HG02571 (cell line): ENCODE data around the gene PXYLP1.
"Not testable (repeated sequence)": the region's sequence is repeated elsewhere in the genome, so short reads cannot be mapped to it uniquely, and the experiment has no call there.

Experiments
- ATAC-seq: cut with Tn5 transposase; IDR thresholded peaks from one replicate; pipeline ENCODE4 v1.9.1; 2021; ENCODE audit warnings: mild to moderate bottlenecking, moderate library complexity; ENCODE audit not compliant: unreplicated experiment

The PXYLP1 gene, protein sequence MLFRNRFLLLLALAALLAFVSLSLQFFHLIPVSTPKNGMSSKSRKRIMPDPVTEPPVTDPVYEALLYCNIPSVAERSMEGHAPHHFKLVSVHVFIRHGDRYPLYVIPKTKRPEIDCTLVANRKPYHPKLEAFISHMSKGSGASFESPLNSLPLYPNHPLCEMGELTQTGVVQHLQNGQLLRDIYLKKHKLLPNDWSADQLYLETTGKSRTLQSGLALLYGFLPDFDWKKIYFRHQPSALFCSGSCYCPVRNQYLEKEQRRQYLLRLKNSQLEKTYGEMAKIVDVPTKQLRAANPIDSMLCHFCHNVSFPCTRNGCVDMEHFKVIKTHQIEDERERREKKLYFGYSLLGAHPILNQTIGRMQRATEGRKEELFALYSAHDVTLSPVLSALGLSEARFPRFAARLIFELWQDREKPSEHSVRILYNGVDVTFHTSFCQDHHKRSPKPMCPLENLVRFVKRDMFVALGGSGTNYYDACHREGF

DNA sequence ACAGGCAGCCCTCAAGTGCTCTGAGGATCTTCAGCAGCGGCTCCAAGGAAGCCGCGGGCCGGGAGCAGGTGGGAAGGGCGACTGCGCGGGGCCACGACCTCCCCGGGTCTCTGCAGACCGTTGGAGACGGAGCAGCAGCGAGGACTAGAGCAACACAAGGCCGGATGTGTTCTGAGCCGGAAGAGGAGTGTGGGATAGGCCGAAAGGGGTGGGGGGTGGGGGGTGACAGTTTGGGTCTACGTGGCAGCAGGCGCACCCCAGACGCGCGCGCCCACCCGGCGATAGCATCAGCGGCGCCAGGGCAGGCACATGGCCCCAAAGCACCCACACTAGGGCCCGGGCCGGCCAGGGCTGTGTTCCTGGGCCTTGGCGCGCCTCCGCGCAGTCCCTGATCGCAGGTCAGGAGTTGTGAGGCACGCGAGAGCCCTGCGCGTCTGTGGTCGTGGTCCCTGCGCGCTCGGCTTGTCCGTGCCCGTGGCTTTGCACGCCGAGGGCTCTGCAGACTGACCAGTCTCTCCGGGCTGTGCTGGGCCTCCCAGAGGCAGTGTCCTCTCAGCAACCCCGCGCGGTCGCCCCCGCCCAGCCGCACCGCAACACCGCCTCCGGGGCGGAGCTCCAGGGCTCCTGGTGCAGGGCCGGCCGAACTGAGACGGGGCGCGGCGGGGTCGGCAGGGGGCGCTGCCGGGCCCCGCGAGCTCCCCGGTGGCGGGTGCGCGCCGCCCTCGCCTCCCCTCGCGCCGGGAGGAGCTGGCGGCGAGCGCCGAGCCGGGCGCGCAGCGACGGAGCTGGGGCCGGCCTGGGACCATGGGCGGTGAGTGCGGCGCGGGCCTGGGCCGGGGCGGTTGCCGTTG lies at the start of gene PXYLP1:
PXYLP1 (plus strand) TSS at position 725 of the 851 bp plus-strand sequence. CDS start 28,351 bp downstream, outside the sequence.
- peak; percentile 97 for ATAC-seq

DNA sequence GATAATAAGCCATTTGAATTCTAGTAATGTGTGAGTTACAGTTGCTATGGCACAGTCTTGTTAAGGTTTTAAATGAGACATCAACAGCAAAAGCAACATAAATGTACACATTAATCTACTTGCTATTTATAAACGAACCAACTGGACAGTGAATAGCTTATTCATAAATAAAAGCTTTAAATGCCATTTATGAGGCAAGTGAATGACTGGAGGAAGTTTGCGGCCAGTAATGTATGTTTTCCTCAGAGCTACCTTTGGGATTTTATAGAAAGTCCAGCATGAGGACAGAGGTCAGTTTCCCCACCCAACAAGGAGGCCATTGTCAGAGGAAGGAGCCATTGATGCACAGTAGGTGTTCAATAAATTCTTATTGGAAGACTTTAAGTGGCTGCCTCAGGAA lies 48.0 kb upstream of the PXYLP1 start:
- ATAC-seq, result no peak

DNA sequence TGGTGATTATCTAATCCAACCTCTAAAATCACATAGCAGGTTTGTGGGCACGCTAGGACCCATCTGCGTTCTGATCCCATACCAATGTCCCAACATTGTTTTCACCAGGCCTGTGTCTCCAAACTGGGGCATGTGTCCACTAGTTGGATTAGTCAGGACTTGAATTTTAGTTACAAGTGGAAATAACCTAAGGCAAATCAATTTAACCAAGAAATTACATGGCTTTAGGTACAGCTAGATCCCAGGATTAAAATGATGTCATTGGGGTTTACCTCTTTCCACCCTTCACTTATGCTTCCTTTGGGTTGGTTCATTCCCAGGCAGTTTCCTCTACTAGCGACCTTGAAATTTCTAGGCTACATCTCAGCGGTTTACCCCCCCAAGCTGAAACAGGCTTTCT lies 47.2 kb upstream of the PXYLP1 start:
- ATAC-seq, result no peak

DNA sequence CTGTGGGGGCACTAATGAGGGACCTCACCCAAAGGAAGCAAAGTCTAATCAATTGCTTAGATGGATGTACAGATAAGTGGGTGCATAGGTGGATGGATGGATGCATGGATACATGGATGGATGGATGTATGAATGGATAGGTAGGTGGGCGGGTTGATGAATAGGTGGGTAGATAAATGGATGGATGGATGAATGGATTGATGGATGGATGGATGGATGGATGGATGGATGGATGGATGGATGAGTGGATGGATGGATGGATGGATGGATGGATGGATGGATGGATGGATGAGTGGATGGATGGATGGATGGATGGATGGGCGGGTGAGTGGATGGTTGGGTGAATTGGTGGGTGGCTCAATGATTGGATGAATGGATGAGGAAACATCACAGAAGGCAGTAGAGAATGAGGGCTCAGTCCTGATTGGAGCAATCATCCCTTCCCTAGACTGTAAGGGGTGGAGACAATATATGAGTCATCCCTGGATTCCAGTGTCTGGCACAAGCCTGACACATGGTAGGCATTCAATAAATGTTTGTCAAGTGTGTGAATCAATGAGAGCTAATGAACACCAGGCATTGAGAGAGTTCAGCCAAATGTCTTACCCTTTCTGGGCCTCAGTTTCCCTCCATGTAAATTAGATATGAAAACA lies 40.4 kb upstream of the PXYLP1 start:
- no peak for ATAC-seq

DNA sequence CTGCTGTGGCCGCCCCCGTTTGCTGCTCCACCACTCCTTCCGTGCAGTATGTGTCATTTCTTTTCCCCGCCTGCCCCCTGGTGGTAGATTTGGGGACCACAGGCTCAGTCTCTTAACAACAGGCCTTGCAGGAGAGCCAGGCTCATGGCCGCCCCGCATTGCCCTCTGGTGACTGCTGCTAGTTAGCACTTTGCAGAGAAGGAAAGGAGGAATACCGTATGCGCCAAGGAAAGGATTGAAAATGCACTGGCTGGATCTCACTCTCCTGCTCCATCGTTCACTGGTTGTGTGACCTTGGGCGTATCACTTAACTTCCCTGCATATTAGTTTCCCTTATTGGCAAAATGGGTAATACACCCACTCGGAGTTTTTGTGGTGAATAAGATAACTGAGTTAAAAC lies 39.3 kb upstream of the PXYLP1 start:
- ATAC-seq, result peak; percentile 98

DNA sequence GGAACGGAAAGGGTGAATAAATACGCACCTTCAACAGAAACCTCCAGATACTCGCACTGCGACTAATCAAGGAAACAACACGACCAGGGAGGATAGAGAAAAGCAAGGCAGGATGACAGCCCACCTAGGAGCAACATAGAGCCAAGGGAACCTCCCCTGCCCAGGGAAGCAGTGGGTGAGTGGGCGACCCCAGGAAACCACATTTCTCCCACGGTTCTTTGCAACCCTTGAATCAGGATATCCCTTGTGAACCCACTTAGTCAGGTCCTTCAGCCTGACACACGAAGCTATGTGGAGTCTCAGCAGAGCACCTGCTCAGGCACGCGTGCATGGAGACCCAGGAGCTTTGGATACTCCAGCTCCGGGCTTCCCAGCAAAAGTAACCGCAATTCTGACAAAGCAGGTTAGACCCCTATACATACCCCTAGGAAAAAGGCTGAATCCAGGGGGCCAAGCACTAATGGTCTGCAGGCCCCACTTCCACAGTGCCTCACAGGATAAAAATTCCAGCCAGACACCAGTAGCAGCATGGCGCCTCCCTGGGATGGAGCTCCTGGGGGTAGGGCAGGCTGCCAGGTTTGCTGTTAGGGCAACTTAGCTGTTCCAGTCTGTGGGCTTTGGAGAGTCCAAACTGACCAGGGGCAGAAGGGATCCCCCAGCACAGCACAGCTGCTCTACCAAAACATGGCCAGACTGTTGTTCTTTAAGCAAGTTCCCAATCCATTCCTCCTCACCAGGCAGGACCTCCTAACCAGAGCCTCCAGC lies 38.4 kb upstream of the PXYLP1 start:
- ATAC-seq, result no peak

DNA sequence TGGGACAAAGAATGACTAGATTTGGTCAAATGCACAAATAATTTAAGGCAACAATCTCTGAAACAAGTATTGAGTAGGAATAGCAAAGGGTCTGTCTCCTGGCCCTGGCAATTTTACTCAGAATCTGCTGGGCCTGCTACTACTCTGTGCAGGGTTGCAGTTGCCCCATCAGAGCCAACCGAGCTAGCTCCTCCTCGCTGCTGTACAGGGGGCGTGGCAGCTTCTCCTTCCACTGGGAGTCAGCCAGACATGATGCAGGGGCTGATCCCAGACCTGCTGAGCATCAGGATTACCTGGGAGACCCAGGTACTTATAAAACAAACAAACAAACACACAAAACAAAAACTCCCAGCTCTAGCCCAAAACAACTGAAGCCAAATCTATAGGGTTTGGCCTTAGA lies 30.5 kb upstream of the PXYLP1 start:
- ATAC-seq, result no peak

DNA sequence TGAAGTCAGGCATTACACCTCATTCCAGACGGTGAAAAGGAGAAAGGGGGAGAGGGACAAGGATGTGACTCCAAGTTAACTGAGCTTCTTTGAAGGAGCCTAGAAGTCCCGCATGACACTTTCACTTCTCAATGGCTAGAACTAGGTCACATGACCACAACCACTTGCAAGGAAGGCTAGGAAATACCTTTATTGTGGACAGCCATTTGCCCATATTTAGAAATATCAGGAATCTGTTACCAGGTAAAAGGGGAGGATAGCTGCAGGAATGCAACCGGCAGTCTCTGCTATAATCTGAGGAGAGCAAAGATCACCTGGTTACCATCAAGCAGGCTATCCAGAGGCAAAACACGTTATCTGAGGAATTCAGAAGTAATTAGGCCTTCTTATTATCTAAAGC lies 28.9 kb upstream of the PXYLP1 start:
- ATAC-seq, result no peak

DNA sequence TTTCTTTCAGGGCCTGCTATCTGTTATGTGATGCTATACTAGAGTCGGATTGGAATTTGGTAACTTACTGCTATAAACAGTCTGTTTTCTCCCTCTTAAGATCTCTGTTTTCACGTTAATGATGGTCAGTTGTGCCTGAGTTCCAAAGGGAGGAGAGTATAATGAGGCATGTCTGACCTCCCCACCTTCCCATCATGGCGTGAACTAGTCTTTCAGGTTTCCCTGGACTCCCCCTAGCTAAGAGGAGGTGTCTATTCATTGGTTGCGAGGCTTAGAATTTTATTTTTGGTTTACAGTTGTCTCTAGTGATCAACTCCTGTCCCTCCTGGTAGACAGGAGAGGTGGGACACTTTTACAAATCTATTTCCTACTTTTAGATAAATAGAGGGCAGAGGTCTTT lies 27.8 kb upstream of the PXYLP1 start:
- ATAC-seq, result no peak

DNA sequence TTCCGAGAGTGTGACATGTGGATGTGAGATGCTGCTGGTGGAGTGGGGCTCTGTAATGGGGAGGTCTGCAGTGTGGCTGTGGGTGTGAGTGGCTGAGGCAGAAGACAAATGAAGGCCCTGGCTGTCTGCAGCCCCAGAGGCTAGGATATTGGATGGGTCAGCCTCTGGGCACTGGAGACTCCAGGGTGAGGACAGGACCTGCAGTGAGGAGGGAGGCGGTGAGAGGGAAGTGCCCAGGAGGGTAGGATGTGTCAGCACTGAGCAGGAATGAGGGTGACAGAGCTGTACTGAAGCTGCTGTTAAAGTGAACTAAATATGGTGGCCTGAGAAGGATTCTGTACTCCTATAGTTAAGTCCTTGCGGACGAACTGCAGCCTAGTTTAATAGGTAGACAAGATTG lies 27.3 kb upstream of the PXYLP1 start:
- ATAC-seq, result no peak

DNA sequence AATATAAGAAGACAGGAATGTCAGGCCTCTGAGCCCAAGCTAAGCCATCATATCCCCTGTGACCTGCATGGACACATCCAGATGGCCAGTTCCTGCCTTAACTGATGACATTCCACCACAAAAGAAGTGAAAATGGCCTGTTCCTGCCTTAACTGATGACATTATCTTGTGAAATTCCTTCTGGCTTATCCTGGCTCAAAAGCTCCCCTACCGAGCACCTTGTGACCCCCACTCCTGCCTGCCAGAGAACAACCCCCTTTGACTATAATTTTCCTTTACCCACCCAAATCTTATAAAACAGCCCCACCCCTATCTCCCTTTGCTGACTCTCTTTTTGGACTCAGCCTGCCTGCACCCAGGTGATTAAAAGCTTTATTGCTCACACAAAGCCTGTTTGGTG lies 20.3 kb upstream of the PXYLP1 start:
- not testable (repeated sequence) for ATAC-seq

DNA sequence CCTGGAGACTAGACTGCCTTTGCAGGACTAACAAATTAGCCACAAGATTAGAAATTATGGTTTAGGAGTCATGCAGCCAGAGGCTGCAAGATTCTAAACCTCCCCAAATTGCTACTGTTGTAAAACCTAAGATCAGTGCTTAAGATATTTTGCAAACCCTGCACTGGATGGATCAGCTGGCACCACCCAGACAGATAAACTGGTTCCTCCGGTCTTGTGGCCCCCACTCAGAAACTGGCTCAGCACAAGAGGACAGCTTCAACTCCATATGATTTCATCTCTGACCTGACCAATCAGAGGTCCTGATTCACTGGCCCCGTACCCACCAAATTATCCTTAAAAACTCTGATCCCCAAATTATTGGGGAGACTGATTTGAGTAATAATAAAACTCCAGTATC lies 19.5 kb upstream of the PXYLP1 start:
- no peak for ATAC-seq

DNA sequence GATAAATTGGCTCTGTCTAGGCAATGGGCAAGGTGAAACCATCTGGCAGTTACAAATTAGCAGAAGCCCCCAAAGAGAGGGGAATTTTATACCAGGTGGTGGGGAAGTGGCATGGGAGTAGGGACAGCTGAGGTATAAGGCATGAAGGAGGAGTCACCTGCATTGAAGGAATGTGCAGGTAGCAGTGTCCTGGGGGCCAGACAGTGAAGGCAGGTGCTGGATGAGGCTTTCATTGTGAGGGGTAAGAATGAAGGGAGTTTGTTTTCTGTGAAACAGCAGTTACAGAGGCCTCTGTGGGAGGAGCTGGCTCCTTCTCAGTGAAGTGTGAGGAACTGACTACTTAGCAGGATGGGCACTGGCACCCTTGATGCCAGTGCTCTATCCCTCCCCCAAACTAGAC lies 19.1 kb upstream of the PXYLP1 start:
- no peak for ATAC-seq

DNA sequence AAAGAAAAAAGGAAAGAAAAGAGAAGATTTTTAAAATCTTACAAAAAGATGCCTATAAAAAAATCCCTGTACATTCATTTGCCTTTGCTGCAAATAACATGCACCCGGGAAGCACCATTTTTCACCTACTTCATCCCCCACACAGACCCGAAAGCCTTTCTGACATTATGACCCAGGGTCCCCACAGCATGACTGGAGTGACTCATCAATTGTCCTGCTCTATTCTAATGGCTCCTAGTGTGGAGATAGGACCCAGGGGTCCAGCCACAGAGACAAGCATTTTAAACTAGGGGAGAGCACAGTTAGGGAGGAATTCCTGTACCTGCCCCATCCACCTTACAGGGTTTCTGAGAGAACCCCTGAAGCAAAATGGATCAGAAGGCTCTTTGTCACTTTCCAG lies 14.7 kb upstream of the PXYLP1 start:
- no peak for ATAC-seq

DNA sequence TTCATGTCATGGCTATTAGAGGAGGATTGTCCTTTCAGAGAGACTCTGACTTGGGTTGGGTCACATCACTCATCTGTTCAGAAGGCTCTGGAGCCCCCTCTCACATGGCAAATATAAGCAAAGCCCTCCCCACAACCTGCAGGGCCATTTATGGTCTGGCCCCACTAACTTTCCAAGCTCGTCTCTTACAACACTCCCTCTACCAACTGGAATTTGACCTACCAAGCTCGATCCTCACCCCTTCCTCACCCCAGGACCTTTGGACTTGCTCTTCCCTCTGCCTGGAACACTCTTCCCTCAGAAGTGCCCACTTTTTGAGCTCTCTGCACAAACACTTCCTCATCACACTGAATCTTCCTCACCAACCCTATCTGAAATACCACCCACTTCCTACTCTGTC lies 14.2 kb upstream of the PXYLP1 start:
- no peak for ATAC-seq

DNA sequence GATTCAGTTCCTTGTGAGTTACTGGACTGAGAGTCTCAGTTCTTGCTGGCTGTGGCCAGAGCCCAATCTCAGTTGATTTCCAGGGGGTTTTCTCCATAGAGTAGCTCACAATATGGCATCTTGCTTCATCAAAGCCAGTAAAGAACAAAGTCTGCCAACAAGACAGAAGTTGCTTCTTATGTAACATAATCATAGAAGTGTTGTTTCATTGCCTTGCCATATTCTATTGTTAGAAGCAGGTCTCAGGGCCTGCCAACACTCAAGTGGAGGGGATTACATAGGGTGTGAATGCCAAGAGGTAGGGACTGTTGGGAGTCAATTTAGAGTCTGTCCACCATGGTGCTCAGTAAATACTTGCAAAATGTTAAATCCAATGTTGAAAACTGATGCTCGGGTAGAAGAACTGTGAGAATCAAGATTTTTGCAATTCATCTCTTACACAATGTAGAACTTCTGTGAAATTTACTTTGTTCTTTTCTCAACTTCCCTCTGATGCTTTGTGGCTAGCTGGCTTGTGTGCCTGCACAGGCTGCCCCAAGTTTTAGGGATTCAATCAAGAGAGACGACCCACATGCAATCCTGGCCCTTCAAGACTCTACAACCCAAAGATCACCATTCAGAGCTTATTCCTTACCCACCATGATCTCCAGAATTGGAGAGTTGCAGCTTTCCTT lies 13.3 kb upstream of the PXYLP1 start:
- ATAC-seq, result no peak

DNA sequence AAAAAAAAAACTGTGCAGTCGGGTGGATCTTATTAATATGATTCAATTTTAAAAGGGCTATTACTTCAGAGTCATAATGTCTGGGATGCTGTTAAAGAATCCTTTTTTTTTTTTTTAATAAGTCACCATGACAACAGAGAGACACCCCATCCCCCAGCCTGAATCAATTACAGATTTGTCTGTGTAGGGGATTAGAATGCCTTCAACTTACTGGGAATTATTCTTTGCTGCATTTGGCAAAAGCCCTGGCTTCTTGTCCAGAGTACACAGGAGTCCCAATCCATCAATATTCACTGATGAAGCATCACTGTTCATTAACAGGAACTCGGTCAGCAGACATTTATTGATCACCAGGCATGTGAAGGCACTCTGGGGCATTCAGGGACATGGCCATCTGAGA lies 12.7 kb upstream of the PXYLP1 start:
- ATAC-seq, result no peak

DNA sequence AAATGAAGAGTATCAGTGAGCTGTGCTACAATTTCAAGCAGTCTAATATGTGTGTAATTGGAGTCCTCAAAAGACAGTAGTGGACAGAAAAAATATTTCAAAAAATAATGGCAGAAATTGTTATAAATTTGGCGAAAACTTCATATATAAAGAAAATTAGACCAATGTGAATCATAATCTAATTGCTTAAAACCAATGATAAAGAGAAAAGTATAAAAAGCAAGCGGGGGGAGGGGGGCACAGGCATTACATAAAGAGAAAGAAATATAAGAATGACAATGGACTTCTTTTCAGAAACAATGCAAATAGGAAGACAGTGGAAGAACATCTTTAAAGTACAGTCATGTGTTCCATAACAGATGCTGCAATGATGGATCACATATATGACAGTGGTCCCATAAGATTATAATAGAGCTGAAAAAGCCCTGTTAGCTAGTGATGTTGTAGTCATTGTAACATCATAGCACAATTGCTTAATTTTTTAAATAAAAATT lies 7.9 kb upstream of the PXYLP1 start:
- ATAC-seq, result no peak

DNA sequence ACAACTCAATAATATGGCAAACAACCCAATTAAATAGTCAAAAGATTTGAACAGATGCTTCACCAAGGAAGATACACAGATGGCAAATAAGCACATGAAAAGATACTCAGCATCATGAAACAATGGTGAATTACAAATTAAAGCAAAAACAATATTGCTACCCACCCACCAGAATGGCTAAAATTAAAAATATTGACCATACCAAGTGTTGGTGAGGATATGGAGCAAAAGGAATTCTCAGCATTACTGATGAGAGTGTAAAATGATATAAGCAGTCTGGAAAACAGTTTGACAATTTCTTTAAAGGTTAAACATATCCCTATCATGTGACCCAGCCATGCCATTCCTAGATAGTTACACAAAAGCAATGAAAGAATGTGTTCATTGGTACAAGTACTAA lies 5.7 kb upstream of the PXYLP1 start:
- no peak for ATAC-seq

DNA sequence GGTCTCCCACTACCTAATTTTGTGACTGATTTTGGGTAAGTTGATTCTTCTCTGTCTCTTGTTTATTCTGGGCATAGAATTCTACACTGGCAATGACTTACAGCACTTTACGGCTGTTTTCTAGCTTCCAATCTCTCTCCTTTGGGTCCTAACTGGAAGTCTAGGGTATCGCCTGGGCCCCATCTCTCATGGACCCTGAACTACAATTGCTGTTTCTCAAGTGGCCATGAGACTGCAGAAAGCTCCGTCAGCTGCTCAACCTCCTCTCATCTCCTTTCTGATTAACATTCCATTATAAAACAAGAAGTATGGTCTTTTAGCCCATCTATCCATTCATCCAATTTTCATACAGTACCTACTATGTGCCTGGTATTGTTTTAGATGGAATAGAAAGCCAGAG lies 4.4 kb upstream of the PXYLP1 start:
- no peak for ATAC-seq
